Measurements from ENCODE around the gene MAST2. TPM values are rescaled to one million over a fixed set of nuclear protein-coding genes. Genes with fewer than 3 reads are reported as not detected.

MAST2 gene
- total RNA-seq, 2 donors from 2014 or later = 25.2 to 81.3 TPM

- TF ChIP-seq CTCF (IDR thresholded peaks at IDR 0.05) = no peak
- no peak for TF ChIP-seq POLR2A (IDR thresholded peaks at IDR 0.05)
- no peak for TF ChIP-seq POLR2AphosphoS5 (IDR thresholded peaks at IDR 0.05)
- no peaks in the 10 kb centered on the region for H3K9me3 ChIP-seq
- H3K27me3 ChIP-seq (replicated peaks; ENCODE audit: insufficient read depth) = no peaks in the 10 kb centered on the region
- intact Hi-C loops (cut with DNase I) = no loop called here
- 83% methylated on average over 3 of the region's 3 CpGs for WGBS
- DNase-seq (ENCODE audit: low spot score) = no peak
- H3K4me1 ChIP-seq (replicated peaks) = no peaks in the 10 kb centered on the region
- H3K36me3 ChIP-seq = no peaks in the 10 kb centered on the region
- H3K4me3 ChIP-seq = no peak overlapping the region
- no peak overlapping the region for H3K27ac ChIP-seq
These were observed 12.5 kb downstream of the MAST2 start for GRCh38 chr1:45815667-45816458.

DNA sequence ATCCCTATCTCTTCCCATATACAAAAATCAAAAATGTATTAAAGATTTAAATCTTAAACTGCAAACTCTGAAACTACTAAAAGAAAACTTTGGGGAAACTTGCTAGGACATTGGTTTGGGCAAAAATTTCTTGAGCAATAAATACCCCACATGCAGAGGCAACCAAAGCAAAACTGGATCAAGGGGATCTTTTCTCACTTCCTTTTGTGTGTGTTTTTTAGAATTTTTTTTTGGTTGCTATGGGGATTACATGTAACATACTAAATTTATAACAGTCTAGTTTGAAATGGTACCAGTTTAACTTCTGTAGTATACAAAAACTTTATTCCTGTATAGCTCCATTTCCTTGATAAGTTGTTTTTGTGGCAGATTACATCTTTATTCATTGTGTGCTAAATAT, 16.8 kb downstream of the MAST2 start:
- TF ChIP-seq POLR2AphosphoS5 (IDR thresholded peaks at IDR 0.05) (no peak), CTCF (IDR thresholded peaks at IDR 0.05) (no peak), POLR2A (IDR thresholded peaks at IDR 0.05) (no peak)
- intact Hi-C loops (cut with DNase I) = no loop called here
- DNase-seq (ENCODE audit: low spot score) = no peak

DNA sequence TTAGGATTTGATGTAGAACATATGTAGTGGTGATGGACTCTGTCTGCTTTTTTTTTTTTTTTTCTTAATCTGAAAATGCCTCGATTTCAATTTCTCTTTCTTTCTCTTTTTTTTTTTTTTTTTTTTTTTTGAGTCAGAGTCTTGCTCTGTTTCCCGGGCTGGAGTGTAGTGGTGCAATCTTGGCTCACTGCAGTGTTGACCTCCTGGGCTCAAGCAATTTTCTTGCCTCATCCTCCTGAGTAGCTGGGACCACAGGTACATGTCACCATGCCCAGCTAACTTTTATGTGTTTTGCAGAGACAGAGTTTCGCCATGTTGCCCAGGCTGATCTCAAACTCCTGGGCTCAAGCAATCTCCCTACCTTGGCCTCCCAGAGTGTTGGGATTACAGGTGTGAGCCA, 17.4 kb downstream of the MAST2 start:
- no peak for DNase-seq (ENCODE audit: low spot score)
- whole genome bisulfite sequencing = 97% methylated on average over 3 of the region's 3 CpGs
- no peaks in the 10 kb centered on the region for H3K27me3 ChIP-seq (replicated peaks; ENCODE audit: insufficient read depth)
- no peak overlapping the region for H3K27ac ChIP-seq
- no peak overlapping the region for H3K4me3 ChIP-seq
- intact Hi-C loops (cut with DNase I) = no loop called here
- H3K9me3 ChIP-seq = no peaks in the 10 kb centered on the region
- H3K4me1 ChIP-seq (replicated peaks) = no peaks in the 10 kb centered on the region
- H3K36me3 ChIP-seq = no peaks in the 10 kb centered on the region
- no peak for TF ChIP-seq CTCF (IDR thresholded peaks at IDR 0.05)

More for the DNA sequence above, 16.8 kb downstream of the MAST2 start:
- Histone ChIP-seq H3K36me3 (no peaks in the 10 kb centered on the region), H3K4me3 (no peak overlapping the region), H3K27me3 (replicated peaks; ENCODE audit: insufficient read depth) (no peaks in the 10 kb centered on the region), H3K4me1 (replicated peaks) (no peaks in the 10 kb centered on the region), H3K27ac (no peak overlapping the region), H3K9me3 (no peaks in the 10 kb centered on the region)

GRCh38 chr1:45822644-45823043, 19.2 kb downstream of the MAST2 start:
- no peak for TF ChIP-seq POLR2A (IDR thresholded peaks at IDR 0.05)
- no peak for TF ChIP-seq POLR2AphosphoS5 (IDR thresholded peaks at IDR 0.05)
- TF ChIP-seq CTCF (IDR thresholded peaks at IDR 0.05) = no peak
- Histone ChIP-seq H3K27ac (no peak overlapping the region), H3K4me3 (no peak overlapping the region), H3K9me3 (no peaks in the 10 kb centered on the region), H3K4me1 (replicated peaks) (no peaks in the 10 kb centered on the region), H3K36me3 (no peaks in the 10 kb centered on the region), H3K27me3 (replicated peaks; ENCODE audit: insufficient read depth) (no peaks in the 10 kb centered on the region)
- no peak for DNase-seq (ENCODE audit: low spot score)
- 85% methylated on average over 1 of the region's 1 CpG for WGBS
- intact Hi-C loops (cut with DNase I) = no loop called here

DNA sequence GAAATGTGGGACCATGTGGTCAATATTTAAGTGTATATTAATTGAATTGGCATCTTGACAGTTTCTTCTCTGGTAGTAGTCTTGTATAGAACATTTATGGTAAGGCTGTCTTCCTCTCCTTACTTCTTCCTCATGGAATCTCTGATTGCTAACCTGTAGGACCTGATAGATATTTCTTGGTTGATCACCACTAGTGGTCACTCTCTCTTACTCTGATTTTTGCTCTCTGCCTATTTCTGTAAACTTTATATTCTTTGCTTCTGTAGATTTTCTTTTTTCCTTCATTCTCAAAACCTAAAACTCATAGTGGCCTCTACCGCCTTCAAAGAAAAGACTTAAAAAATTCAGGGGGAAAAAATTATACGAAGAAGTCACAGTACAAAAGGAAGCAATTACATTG, 21.2 kb downstream of the MAST2 start:
- 99% methylated on average over 2 of the region's 2 CpGs for WGBS
- Histone ChIP-seq H3K9me3 (no peaks in the 10 kb centered on the region), H3K27me3 (replicated peaks; ENCODE audit: insufficient read depth) (no peaks in the 10 kb centered on the region), H3K4me1 (replicated peaks) (no peaks in the 10 kb centered on the region), H3K36me3 (no peaks in the 10 kb centered on the region), H3K4me3 (no peak overlapping the region), H3K27ac (no peak overlapping the region)
- intact Hi-C loops (cut with DNase I) = no loop called here
- no peak for DNase-seq (ENCODE audit: low spot score)
- no peak for TF ChIP-seq POLR2AphosphoS5 (IDR thresholded peaks at IDR 0.05)
- no peak for TF ChIP-seq CTCF (IDR thresholded peaks at IDR 0.05)

Data from prostate gland (tissue), 2 donors.